HuH-7.5 (cell line): ENCODE data around the gene CINP.
"Not testable (repeated sequence)": the region's sequence is repeated elsewhere in the genome, so short reads cannot be mapped to it uniquely, and the experiment has no call there.

Experiments
- DNase-seq: peaks from one replicate; pipeline ENCODE4 v3.0.0; 2011; ENCODE audit warnings: low spot score

Gene CINP

GRCh38 chr14:102353126-102353619 lies 9.5 kb downstream of the CINP start:
- DNase-seq = no peak

GRCh38 chr14:102352213-102352612 lies 10.5 kb downstream of the CINP start:
- no peak for DNase-seq

GRCh38 chr14:102351593-102351992 lies 11.1 kb downstream of the CINP start:
- DNase-seq = not testable (repeated sequence)

GRCh38 chr14:102351023-102351422 lies 11.7 kb downstream of the CINP start:
- DNase-seq = no peak

GRCh38 chr14:102348376-102348775 lies 14.3 kb downstream of the CINP start:
- DNase-seq = no peak

GRCh38 chr14:102346645-102347044 lies 16.0 kb downstream of the CINP start:
- no peak for DNase-seq

- DNase-seq = no peak
Observed at GRCh38 chr14:102345232-102345631, 17.5 kb downstream of the CINP start.

GRCh38 chr14:102344485-102344884 lies 18.2 kb downstream of the CINP start:
- no peak for DNase-seq

- DNase-seq = no peak
Observed at GRCh38 chr14:102344084-102344483, 18.6 kb downstream of the CINP start.

- no peak for DNase-seq
Observed at GRCh38 chr14:102342238-102342637, 20.5 kb downstream of the CINP start.

- no peak for DNase-seq
Observed at GRCh38 chr14:102341566-102341965, 21.1 kb downstream of the CINP start.

GRCh38 chr14:102338724-102339123 lies 24.0 kb downstream of the CINP start:
- no peak for DNase-seq

- DNase-seq = no peak
Observed at GRCh38 chr14:102335163-102335562, 27.5 kb downstream of the CINP start.

- DNase-seq = no peak
Observed at GRCh38 chr14:102333795-102334705, 28.6 kb downstream of the CINP start.

- DNase-seq = no peak
Observed at GRCh38 chr14:102333390-102333789, 29.3 kb downstream of the CINP start.

GRCh38 chr14:102330806-102331205 lies 31.9 kb downstream of the CINP start:
- no peak for DNase-seq

- DNase-seq = not testable (repeated sequence)
Observed at GRCh38 chr14:102329381-102329780, 33.3 kb downstream of the CINP start.

GRCh38 chr14:102326583-102326982 lies 36.1 kb downstream of the CINP start:
- DNase-seq = no peak

- DNase-seq = no peak
Observed at GRCh38 chr14:102325791-102326345, 36.8 kb downstream of the CINP start.

- DNase-seq = no peak
Observed at GRCh38 chr14:102323102-102323501, 39.6 kb downstream of the CINP start.

- no peak for DNase-seq
Observed at GRCh38 chr14:102321456-102322422, 41.0 kb downstream of the CINP start.
